Stomach (tissue), 9 donors: ENCODE results near the gene FES. TPM values are rescaled to one million over a fixed set of nuclear protein-coding genes. Genes with fewer than 3 reads are reported as not detected.
A peak's percentile ranks its signal among the peaks of the same experiment; 100 is the strongest.

ENCODE experiments used
- DNase-seq, 2 donors: peaks; one replicate each; pipeline versions ENCODE4 v3.0.0 to v3.0.0-alpha.2; 2013 to 2019
- H3K27ac ChIP-seq, 5 donors: fragments of 200-600 bp in 4 of 5; sonication (generic) in 4 of 5; one replicate each; pipeline ENCODE4 v1.5.1; 2013 to 2019; ENCODE audit warnings: mild to moderate bottlenecking in 1 of 5, moderate library complexity in 1 of 5
- H3K27me3 ChIP-seq, 3 donors: fragments of 200-600 bp; sonication (generic); one replicate each; pipeline ENCODE4 v1.5.1; 2017 to 2019; ENCODE audit warnings: mixed run types in 1 of 3
- H3K36me3 ChIP-seq, 4 donors: fragments of 200-600 bp; sonication (generic); 1 replicate in 3 of 4; 2 replicates in 1 of 4; pipeline ENCODE4 v1.5.1; 2016 to 2019
- H3K4me1 ChIP-seq, 4 donors: fragments of 200-600 bp; sonication (generic); one replicate each; pipeline ENCODE4 v1.5.1; 2016 to 2019
- H3K4me3 ChIP-seq, 4 donors: fragments of 200-600 bp; sonication (generic) in 3 of 4; one replicate each; pipeline ENCODE4 v1.5.1; 2016 to 2019; ENCODE audit warnings: mild to moderate bottlenecking in 1 of 4
- H3K9me3 ChIP-seq, 4 donors: fragments of 200-600 bp; sonication (generic); one replicate each; pipeline ENCODE4 v1.5.1; 2016 to 2019
- CTCF ChIP-seq, 7 experiments: fragments of 450-650 bp in 4 of 7; fragments of 200-600 bp in 3 of 7; sonication (generic) in 3 of 7; IDR thresholded peaks; one replicate each; pipeline ENCODE4 v1.5.1; 2016 to 2019; ENCODE audit warnings: antibody characterized with exemption in 7 of 7, control low read depth in 2 of 7, mild to moderate bottlenecking in 1 of 7
- EP300 ChIP-seq: sonication (generic); formaldehyde crosslinking; IDR thresholded peaks from one replicate; pipeline ENCODE4 v1.6.1; 2017; ENCODE audit warnings: antibody characterized with exemption
- POLR2A ChIP-seq, 4 donors: fragments of 450-650 bp; IDR thresholded peaks; one replicate each; pipeline ENCODE4 v1.6.1; 2016; ENCODE audit warnings: antibody characterized with exemption in 4 of 4, control low read depth in 2 of 4, mild to moderate bottlenecking in 1 of 4, moderate library complexity in 1 of 4
- POLR2AphosphoS5 ChIP-seq, 3 donors: sonication (generic); formaldehyde crosslinking; IDR thresholded peaks; one replicate each; pipeline ENCODE4 v1.6.1; 2016; ENCODE audit warnings: antibody characterized with exemption in 3 of 3
- WGBS, 5 donors: extraction: QIAGEN DNeasy Blood & Tissue Kit in 3 of 5; methylation state at CpG; one replicate each; pipeline versions ENCODE4 v1.1.5 to v1.1.7; 2013 to 2018; 5-methylcytosine and 5-hydroxymethylcytosine counted together
- intact Hi-C: fragments of 100-400 bp; cut with DNase I; formaldehyde crosslinking; loops from one replicate; pipeline ENCODE4 v1.15.1; 2023; ENCODE audit warnings: low total_unique reads
- polyA plus RNA-seq, 3 donors: library from polyadenylated mRNA; stranded (reverse); fragments of 200-250 nt; gene quantifications; one replicate each; pipeline ENCODE4 v1.2.3, GENCODE V29; 2013
- total RNA-seq, 5 donors: library from RNA; depleted of rRNA; stranded (reverse); fragments of >200 nt; gene quantifications; one replicate each; pipeline versions ENCODE4 v1.1.0 to v1.2.3, GENCODE V29; 2014 to 2016
- donor health status: healthy with polysubstance abuse.
- donor health status: Bipolar disorder and iron deficiency.
- donor health status: healthy.

FES gene
- total and polyA plus RNA-seq, 8 donors: 8.0 to 49.1 (median 19.2) TPM

- intact Hi-C loops: no loop called here
- Histone ChIP-seq H3K9me3 (no peaks in the 10 kb centered on the region), H3K27ac (peak overlapping the region in 4 of 5 donors; percentile 5 to 67 (median 51)), H3K36me3 (peaks cover 85 to 100% (median 100%) of the 10 kb centered on the region in 4 donors), H3K27me3 (no peaks in the 10 kb centered on the region), H3K4me3 (peak overlapping the region in 1 of 4 donors; percentile 18), H3K4me1 (no peaks in the 10 kb centered on the region)
- DNase-seq: peak in 1 of 2 donors; percentile 50
- WGBS, 5 donors: 70 to 85% (median 79%) methylated on average over 22 to 25 of the region's 25 CpGs
- TF ChIP-seq EP300: no peak
- TF ChIP-seq CTCF (IDR thresholded peaks at IDR 0.05): no peak
- no peak for TF ChIP-seq POLR2AphosphoS5 (IDR thresholded peaks at IDR 0.05)
- no peak for TF ChIP-seq POLR2A (IDR thresholded peaks at IDR 0.05)
Observed at GRCh38 chr15:90915808-90916440, 31.6 kb downstream of the FES start.

GRCh38 chr15:90916461-90916860, 32.2 kb downstream of the FES start:
- H3K9me3 ChIP-seq: no peaks in the 10 kb centered on the region
- DNase-seq: no peak
- H3K27me3 ChIP-seq: no peaks in the 10 kb centered on the region
- peaks cover 85 to 100% (median 100%) of the 10 kb centered on the region in 4 donors for H3K36me3 ChIP-seq
- peak overlapping the region in 3 of 5 donors; percentile 5 to 67 (median 66) for H3K27ac ChIP-seq
- H3K4me3 ChIP-seq: peak overlapping the region in 1 of 4 donors; percentile 18
- intact Hi-C loops: no loop called here
- WGBS, 5 donors: 86 to 92% (median 89%) methylated on average over 11 of the region's 11 CpGs
- no peaks in the 10 kb centered on the region for H3K4me1 ChIP-seq
- no peak for TF ChIP-seq POLR2A (IDR thresholded peaks at IDR 0.05)
- TF ChIP-seq POLR2AphosphoS5 (IDR thresholded peaks at IDR 0.05): no peak
- TF ChIP-seq CTCF (IDR thresholded peaks at IDR 0.05): no peak

- H3K27ac ChIP-seq: no peak overlapping the region
- intact Hi-C loops: no loop called here
- 91 to 97% (median 94%) methylated on average over 12 of the region's 12 CpGs for WGBS, 5 donors
- no peaks in the 10 kb centered on the region for H3K9me3 ChIP-seq
- no peak for DNase-seq
- no peak overlapping the region for H3K4me3 ChIP-seq
- H3K27me3 ChIP-seq: no peaks in the 10 kb centered on the region
- no peaks in the 10 kb centered on the region for H3K4me1 ChIP-seq
- H3K36me3 ChIP-seq: peaks cover 77 to 100% (median 96%) of the 10 kb centered on the region in 4 donors
- TF ChIP-seq EP300 (no peak), CTCF (IDR thresholded peaks at IDR 0.05) (no peak), POLR2AphosphoS5 (IDR thresholded peaks at IDR 0.05) (no peak), POLR2A (IDR thresholded peaks at IDR 0.05) (no peak)
Observed at GRCh38 chr15:90917569-90917968, 33.3 kb downstream of the FES start.

- intact Hi-C loops: no loop called here
- DNase-seq: no peak
- H3K9me3 ChIP-seq: no peaks in the 10 kb centered on the region
- no peaks in the 10 kb centered on the region for H3K27me3 ChIP-seq
- peaks cover 70 to 94% (median 90%) of the 10 kb centered on the region in 4 donors for H3K36me3 ChIP-seq
- no peaks in the 10 kb centered on the region for H3K4me1 ChIP-seq
- no peak overlapping the region for H3K27ac ChIP-seq
- 94 to 97% (median 96%) methylated on average over 23 of the region's 23 CpGs for WGBS, 5 donors
- no peak overlapping the region for H3K4me3 ChIP-seq
- TF ChIP-seq EP300 (no peak), CTCF (IDR thresholded peaks at IDR 0.05) (no peak), POLR2AphosphoS5 (IDR thresholded peaks at IDR 0.05) (no peak), POLR2A (IDR thresholded peaks at IDR 0.05) (no peak)
Observed at GRCh38 chr15:90918034-90918788, 33.9 kb downstream of the FES start.
